MCF 10A (cell line): ENCODE data around the gene STAC3. TPM values are rescaled to one million over a fixed set of nuclear protein-coding genes. Genes with fewer than 3 reads are reported as not detected.

ENCODE experiments used
- BruUV-seq: library from RNA; stranded (reverse); fragments of 400-500 nt; replicated peaks from 2 replicates; lab custom pipeline; 2021; lab: Mats Ljungman, UMichigan
- CTCF ChIA-PET: fragments of 300-600 bp; sonication (Branson Sonifier 250); formaldehyde crosslinking; extraction: SDS; loops from one replicate; lab custom pipeline; 2021; ENCODE audit warnings: antibody characterized with exemption, inconsistent platforms; lab: Yijun Ruan, JAX
- POLR2A ChIA-PET: fragments of 300-600, 350-650 bp; sonication (Branson Sonifier 250); formaldehyde crosslinking; extraction: SDS; loops from one replicate; lab custom pipeline; 2020; ENCODE audit warnings: antibody characterized with exemption, inconsistent platforms; lab: Yijun Ruan, JAX
- DNase-seq: peaks from one replicate; pipeline ENCODE4 v3.0.0-alpha.2; 2018; ENCODE audit not compliant: unreplicated experiment
- H3K27ac Mint-ChIP-seq: one replicate; pipeline ENCODE4 v1.8.0; 2022; ENCODE audit warnings: mild to moderate bottlenecking, low read depth, mixed read lengths; ENCODE audit not compliant: unreplicated experiment
- H3K27me3 Mint-ChIP-seq: one replicate; pipeline ENCODE4 v1.8.0; 2022; ENCODE audit warnings: mixed read lengths; ENCODE audit not compliant: insufficient read depth, unreplicated experiment
- H3K36me3 Mint-ChIP-seq: one replicate; pipeline ENCODE4 v1.8.0; 2022; ENCODE audit warnings: mild to moderate bottlenecking, moderate library complexity, mixed read lengths; ENCODE audit not compliant: insufficient read depth, unreplicated experiment
- H3K4me1 Mint-ChIP-seq: one replicate; pipeline ENCODE4 v1.8.0; 2022; ENCODE audit warnings: mixed read lengths; ENCODE audit not compliant: insufficient read depth, unreplicated experiment
- H3K4me3 Mint-ChIP-seq: one replicate; pipeline ENCODE4 v1.8.0; 2022; ENCODE audit warnings: mild to moderate bottlenecking, moderate library complexity, mixed read lengths; ENCODE audit not compliant: unreplicated experiment
- H3K9me3 Mint-ChIP-seq: one replicate; pipeline ENCODE4 v1.8.0; 2022; ENCODE audit warnings: mixed read lengths; ENCODE audit not compliant: unreplicated experiment
- intact Hi-C: fragments of 100-400 bp; cut with micrococcal nuclease; formaldehyde crosslinking; loops from 2 replicates; pipeline ENCODE4 v1.14.1; 2022
- total RNA-seq: library from RNA; stranded (reverse); gene quantifications from 2 replicates; pipeline ENCODE4 v1.2.3, GENCODE V29; 2022
- TF ChIP-seq, protein P1 (sequence below): fragments of 200-600 bp; IDR thresholded peaks from one replicate; pipeline ENCODE4 v1.8.0; 2022; ENCODE audit warnings: antibody characterized with exemption, mild to moderate bottlenecking; ENCODE audit not compliant: unreplicated experiment

Gene STAC3
- total RNA-seq, 1 experiment from 2014 or later = 2.8 TPM

DNA sequence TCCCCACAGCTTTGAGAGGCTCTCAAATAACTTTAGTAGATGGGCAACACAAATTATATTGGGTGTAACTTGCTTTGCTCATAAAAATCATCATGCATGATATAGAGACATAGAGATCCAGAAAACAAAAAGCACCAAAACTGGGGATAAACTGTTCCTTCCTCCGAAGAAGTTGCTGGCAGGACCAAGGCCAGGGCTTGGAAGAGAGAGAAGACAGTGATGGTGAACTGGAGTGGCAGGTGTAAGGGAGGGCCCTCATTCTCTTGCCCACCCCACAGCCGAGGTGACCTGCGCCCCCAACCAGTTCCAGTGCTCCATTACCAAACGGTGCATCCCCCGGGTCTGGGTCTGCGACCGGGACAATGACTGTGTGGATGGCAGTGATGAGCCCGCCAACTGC lies 49.8 kb downstream of the STAC3 start:
- ChIA-PET POLR2A (no interaction called here), CTCF (no interaction called here)
- H3K9me3 Mint-ChIP-seq = no peaks in the 10 kb centered on the region
- peaks cover 25% of the 10 kb centered on the region for H3K36me3 Mint-ChIP-seq
- no peak overlapping the region for H3K27ac Mint-ChIP-seq
- intact Hi-C loops = no loop called here
- H3K27me3 Mint-ChIP-seq = no peaks in the 10 kb centered on the region
- BruUV-seq = no TSS peak
- no peak for DNase-seq
- H3K4me3 Mint-ChIP-seq = no peak overlapping the region
- no peaks in the 10 kb centered on the region for H3K4me1 Mint-ChIP-seq
- TF ChIP-seq, protein P1, sequence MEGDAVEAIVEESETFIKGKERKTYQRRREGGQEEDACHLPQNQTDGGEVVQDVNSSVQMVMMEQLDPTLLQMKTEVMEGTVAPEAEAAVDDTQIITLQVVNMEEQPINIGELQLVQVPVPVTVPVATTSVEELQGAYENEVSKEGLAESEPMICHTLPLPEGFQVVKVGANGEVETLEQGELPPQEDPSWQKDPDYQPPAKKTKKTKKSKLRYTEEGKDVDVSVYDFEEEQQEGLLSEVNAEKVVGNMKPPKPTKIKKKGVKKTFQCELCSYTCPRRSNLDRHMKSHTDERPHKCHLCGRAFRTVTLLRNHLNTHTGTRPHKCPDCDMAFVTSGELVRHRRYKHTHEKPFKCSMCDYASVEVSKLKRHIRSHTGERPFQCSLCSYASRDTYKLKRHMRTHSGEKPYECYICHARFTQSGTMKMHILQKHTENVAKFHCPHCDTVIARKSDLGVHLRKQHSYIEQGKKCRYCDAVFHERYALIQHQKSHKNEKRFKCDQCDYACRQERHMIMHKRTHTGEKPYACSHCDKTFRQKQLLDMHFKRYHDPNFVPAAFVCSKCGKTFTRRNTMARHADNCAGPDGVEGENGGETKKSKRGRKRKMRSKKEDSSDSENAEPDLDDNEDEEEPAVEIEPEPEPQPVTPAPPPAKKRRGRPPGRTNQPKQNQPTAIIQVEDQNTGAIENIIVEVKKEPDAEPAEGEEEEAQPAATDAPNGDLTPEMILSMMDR = no peak

DNA sequence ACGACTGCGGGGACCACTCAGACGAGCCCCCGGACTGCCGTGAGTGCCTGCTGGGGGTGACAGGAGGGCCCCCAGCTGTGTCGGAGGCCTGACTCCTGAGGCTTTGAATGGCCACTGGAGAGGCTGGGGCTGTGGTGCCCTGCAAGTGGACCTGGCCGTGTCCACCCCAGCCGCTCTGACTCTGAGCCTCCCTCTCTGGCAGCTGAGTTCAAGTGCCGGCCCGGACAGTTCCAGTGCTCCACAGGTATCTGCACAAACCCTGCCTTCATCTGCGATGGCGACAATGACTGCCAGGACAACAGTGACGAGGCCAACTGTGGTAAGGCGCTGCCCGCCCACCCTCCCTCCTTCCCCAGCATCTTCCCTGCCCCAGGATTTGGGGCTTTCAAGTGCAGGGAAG lies 50.5 kb downstream of the STAC3 start:
- no peaks in the 10 kb centered on the region for H3K9me3 Mint-ChIP-seq
- H3K4me1 Mint-ChIP-seq = no peaks in the 10 kb centered on the region
- ChIA-PET CTCF (no interaction called here), POLR2A (no interaction called here)
- H3K4me3 Mint-ChIP-seq = no peak overlapping the region
- DNase-seq = no peak
- intact Hi-C loops = no loop called here
- TF ChIP-seq, protein P1 = no peak
- no peak overlapping the region for H3K27ac Mint-ChIP-seq
- H3K27me3 Mint-ChIP-seq = no peaks in the 10 kb centered on the region
- BruUV-seq = no TSS peak
- peaks cover 28% of the 10 kb centered on the region for H3K36me3 Mint-ChIP-seq

DNA sequence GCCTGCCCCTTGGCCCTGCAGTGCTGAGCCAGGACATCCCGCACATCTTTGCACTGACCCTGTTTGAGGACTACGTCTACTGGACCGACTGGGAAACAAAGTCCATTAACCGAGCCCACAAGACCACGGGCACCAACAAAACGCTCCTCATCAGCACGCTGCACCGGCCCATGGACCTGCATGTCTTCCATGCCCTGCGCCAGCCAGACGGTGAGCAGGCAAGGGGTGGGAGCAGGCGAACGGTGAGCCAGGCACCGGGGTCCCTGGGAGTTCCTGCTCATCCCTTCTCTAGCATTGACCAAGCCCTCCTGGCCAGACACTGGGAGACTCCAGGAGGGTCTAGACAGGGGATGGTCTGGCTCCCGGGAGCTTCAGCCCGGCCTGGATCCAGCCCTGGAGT lies 51.8 kb downstream of the STAC3 start:
- no TSS peak for BruUV-seq
- H3K4me3 Mint-ChIP-seq = no peak overlapping the region
- intact Hi-C loops = no loop called here

DNA sequence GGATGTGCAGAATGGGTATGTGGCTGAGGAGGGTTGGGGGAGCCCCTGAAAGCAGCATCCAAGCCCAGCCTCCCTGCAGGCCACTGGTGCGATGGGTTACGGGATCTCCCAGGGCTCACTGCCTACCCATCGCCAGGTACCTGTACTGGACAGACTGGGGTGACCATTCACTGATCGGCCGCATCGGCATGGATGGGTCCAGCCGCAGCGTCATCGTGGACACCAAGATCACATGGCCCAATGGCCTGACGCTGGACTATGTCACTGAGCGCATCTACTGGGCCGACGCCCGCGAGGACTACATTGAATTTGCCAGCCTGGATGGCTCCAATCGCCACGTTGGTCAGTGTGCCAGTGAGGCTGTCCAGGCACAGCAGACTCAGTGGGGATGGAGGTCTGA lies 52.7 kb downstream of the STAC3 start:
- H3K9me3 Mint-ChIP-seq = no peaks in the 10 kb centered on the region
- CTCF ChIA-PET = interaction anchor here (0.6 to 1.7 kb wide), 7 partner anchors 11 to 252 kb away, joined by 3 to 5 read pairs (median 3); no protein-coding TSS in a partner anchor
- intact Hi-C loops = no loop called here
- no TSS peak for BruUV-seq
- POLR2A ChIA-PET = no interaction called here
- no peaks in the 10 kb centered on the region for H3K27me3 Mint-ChIP-seq
- DNase-seq = no peak
- peaks cover 32% of the 10 kb centered on the region for H3K36me3 Mint-ChIP-seq
- H3K4me1 Mint-ChIP-seq = no peaks in the 10 kb centered on the region
- no peak overlapping the region for H3K4me3 Mint-ChIP-seq
- H3K27ac Mint-ChIP-seq = no peak overlapping the region
- TF ChIP-seq, protein P1 = no peak

More for the DNA sequence above, 51.8 kb downstream of the STAC3 start:
- ChIA-PET POLR2A (interaction anchor here (0.6 kb wide), 1 partner anchor 53 kb away, joined by 3 read pairs; no protein-coding TSS in a partner anchor), CTCF (interaction anchor here (0.7 to 1.0 kb wide), 3 partner anchors 13 to 25 kb away, joined by 3 to 5 read pairs (median 3); no protein-coding TSS in a partner anchor)
- no peaks in the 10 kb centered on the region for H3K9me3 Mint-ChIP-seq
- H3K27me3 Mint-ChIP-seq = no peaks in the 10 kb centered on the region
- no peak overlapping the region for H3K27ac Mint-ChIP-seq
- peaks cover 35% of the 10 kb centered on the region for H3K36me3 Mint-ChIP-seq
- DNase-seq = no peak
- TF ChIP-seq, protein P1 = no peak
- H3K4me1 Mint-ChIP-seq = no peaks in the 10 kb centered on the region
